ENCODE data around the gene ATF7.
"Not testable (repeated sequence)": the region's sequence is repeated elsewhere in the genome, so short reads cannot be mapped to it uniquely, and the experiment has no call there.

ATF7 gene

GRCh38 chr12:53594897-53595615 is 31.1 kb downstream of the ATF7 start:
- no peak for DNase-seq (ENCODE audit: low spot score)

DNA sequence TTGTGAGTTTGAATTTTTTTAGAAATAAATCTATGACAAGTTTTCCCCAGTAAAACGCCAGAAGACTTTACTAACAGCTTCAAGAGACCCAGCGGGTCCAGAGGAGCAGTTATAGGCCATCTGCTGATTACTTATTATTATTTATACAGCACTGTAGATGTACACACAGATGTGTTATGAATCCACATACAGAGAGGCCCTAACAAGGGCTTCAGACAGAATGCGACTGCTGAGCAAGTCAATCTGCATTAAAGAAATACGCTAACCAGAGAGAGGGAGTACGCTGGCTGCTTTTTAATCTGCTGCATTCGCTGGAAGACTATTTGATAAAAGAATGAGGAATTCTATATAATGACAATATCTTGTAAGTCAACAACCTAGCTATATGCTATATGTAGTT is 32.5 kb downstream of the ATF7 start:
- DNase-seq (ENCODE audit: low spot score) = no peak

GRCh38 chr12:53593031-53593430 is 33.2 kb downstream of the ATF7 start:
- no peak for DNase-seq (ENCODE audit: low spot score)

DNA sequence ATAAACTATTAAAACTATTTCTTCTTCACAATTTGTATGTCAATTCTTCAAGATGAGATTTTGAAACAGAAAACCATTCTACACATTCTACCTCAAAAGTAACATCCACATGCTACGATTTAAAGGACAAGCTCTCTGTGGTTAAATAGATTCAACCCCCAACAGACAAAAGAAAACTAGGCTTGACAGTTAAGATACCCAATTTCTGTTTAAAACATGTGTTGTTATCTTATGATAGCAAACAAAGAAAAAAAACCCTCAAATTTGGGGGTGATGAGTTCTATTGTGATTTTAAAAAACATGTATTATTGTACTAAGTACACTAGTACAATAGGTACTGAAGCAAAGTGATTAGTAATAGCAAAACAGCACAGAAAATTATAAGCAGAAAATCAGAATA is 33.8 kb downstream of the ATF7 start:
- no peak for DNase-seq (ENCODE audit: low spot score)

GRCh38 chr12:53591301-53592206 is 34.6 kb downstream of the ATF7 start:
- peak; percentile 13 for DNase-seq (ENCODE audit: low spot score)

DNA sequence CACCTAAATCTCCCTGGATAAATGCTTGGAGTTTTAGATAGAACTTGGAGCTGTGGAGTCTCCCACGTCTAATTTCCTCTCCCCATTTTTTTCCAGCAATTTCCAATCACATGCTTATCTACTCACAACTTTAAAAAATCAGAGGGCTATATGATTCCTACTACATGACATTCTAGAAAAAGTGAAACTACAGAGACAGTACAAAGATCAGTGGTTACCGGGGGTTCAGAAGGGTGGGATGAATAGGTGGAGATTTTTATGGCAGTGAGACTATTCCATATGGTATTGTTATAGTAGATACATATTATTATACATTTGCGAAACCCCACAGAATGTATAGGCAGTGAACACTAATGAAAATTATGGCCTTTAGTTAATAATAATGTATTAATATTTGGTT is 35.5 kb downstream of the ATF7 start:
- no peak for DNase-seq (ENCODE audit: low spot score)

DNA sequence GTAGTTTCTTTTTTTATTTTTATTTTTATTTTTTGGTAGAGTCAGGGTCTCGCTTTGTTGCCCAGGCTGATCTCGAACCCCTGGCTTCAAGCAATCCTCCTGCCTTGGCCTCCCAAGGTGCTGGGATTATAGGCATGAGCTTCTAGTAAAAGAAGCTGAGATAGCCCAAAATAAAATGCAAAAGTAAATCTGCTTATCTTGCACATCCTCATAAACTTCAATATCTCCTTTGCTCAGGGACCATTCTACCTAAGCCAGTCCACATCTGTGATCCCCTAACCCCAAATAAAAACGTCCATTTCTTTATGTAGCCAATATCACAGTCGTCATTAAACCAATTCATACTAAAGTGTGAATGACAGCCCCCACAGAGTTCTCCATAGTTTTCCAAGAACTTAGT is 36.3 kb downstream of the ATF7 start:
- no peak for DNase-seq (ENCODE audit: low spot score)

DNA sequence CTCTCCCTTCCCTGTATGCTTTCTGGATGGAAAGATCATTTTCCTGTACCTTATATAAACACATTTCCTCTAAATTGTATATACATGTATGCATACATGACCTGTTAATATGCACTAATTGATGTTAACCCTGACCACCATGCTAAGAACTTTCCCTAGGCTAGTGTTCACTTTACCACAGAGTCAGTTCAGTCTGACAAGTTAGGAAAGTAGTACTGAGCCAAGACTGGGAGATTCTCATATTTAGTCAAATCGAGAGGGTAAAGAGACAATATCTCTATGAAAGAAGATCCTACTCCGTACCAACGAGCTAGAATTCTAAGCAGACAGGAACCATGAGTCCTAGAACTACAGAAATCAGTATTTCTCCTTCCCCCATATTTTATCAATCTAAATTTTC is 36.8 kb downstream of the ATF7 start:
- no peak for DNase-seq (ENCODE audit: low spot score)

DNA sequence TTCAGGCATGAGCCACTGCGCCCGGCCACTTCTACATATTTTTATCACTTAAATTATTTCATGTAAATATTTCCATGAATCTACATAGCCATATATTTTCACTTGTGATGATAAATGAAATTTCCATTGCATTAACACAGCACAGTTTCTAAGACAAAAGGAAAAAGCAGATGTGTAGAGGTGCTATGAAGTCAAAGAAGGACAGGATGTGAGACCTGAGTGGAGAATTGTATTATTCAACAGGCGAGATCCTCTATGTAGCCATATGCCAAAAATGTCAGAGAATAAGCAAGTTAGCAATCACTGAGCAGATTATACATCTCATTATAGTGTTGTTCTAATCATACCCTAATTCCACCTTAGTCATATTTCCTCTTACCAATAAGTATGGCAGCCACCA is 38.1 kb downstream of the ATF7 start:
- DNase-seq (ENCODE audit: low spot score) = no peak

DNA sequence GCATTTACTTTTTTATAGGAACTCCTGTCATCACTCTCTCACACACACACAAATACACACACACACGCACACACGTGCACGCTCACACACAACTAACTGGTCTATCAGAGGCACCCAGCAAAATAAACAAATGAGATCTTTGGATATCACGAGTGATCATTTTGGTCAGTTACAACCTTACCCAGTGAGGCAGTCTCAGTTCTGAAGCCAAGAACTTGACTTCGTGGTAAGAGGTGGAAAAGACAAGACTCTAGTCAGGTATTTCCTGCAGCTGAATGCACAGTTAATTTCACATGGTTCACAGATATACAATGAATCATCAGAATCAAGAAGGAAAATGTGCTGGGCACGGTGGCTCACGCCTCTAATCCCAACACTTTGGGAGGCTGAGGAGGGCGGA is 39.4 kb downstream of the ATF7 start:
- DNase-seq (ENCODE audit: low spot score) = no peak

DNA sequence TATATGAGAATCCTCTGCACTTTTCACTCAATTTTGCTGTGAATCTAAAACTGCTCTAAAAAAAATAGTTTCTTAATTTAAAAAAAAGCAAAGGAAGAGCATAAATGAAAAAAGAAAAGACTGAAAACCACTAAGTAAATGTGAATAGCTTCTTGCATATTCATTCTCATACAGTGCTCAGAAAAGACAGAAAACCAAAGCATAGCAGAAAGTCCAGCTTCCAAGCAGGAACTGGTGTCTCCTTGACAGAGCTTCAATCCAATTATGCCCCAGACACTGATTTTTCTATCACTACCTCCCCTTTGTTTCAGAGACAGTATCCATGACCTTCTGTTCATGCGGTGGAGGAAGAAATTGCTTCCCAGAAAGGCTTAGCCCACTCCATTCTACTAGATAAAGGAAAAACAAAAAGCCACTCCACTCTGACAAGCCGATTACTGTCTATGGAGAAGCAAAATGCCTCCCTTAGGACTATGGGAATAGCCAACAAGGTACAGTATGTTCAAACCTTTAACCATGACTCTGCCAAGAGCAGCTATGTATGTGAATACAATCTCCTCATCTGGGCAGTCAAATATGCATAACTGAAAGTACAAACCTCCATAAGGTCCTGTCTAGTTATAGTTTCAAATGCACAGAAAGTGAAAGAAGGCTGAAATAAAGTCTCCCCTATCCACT is 40.6 kb downstream of the ATF7 start:
- DNase-seq (ENCODE audit: low spot score) = no peak

DNA sequence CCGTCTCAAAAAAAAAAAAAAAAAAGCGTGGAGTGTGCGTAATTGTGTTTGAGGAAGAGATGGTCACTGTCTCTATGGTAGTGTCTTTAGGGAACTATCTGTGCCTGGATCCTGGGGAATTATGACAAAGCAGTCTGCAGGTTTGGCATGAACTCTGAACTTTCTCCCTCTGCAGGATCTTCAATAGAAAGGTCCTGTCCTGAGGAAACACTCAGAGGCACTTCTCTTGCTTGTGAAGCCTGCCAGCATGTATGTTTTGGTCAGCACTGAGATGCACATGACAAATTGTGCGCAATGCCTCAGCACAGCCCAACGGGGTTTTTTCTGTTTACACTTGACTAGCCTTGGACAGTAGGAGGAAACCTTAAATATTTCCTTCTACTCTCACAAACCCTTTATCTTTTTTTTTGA is 46.6 kb downstream of the ATF7 start:
- DNase-seq (ENCODE audit: low spot score) = no peak

DNA sequence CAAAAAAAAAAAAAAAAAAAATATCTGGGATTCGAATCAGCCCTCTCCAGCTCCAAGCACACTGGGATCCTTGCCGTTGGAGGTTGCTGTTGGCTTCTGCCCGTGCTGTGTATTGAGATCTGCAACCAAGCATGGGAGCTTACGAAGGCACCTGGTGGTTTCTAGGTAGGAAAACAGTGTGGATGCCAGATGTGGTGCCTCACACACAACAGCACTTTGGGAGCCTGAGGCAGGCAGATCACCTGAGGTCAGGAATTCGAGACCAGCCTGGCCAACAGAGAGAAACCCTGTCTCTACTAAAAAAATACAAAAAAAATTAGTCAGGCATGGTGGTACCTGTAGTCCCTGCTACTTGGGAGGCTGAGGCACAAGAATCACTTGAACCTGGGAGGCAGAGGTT is 47.4 kb downstream of the ATF7 start:
- DNase-seq (ENCODE audit: low spot score) = no peak

- no peak for DNase-seq (ENCODE audit: low spot score)
These were observed 48.2 kb downstream of the ATF7 start for GRCh38 chr12:53577941-53578352.

- peak; percentile 34 for DNase-seq (ENCODE audit: low spot score)
These were observed 50.5 kb downstream of the ATF7 start for GRCh38 chr12:53575502-53576249.

DNA sequence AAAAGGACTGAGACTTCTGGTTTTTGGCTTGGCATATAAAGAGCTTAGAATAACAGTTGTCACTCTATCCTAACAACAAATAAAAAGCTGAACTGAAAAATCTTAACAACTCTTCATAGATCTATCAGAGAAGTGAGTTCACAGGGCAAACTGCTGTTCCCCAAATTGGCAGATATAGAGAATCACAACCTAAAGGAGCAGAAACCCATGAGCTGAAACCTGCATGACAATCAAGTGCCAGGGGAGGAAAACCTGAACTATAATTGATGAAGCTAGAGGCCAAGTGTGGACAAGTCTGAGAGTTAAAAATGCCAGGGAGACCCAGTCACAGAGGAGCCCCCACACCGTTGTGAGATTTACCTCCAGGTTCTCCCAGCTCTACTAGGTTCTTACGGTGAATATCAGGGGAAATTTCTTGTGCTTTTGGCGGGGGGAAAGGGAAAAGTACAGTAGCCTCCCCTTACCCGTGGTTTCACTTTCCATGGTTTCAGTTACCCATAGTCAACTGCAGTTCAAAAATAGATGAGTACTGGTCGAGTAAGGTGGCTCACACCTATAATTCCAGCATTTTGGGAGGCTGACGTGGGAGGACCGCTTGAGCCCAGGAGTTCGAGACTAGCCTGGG is 53.9 kb downstream of the ATF7 start:
- no peak for DNase-seq (ENCODE audit: low spot score)

DNA sequence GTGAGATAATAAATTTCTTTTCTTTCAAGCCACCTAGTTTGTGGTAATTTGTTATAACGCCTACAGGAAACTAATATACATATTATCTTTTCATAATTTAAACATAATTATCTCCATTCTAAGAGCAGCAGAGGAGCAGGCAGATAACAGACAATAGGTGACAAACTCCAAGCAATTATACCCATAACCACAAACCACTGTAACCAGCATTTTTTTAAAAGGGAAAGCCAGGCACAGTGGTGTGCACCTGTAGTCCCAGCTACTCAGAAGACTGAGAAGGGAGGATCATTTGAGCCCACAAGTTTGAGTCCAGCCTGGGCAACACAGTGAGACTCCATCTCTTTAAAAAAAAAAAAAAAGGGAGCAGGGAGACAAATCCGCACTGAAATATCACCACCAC is 54.9 kb downstream of the ATF7 start:
- DNase-seq (ENCODE audit: low spot score) = no peak

- DNase-seq (ENCODE audit: low spot score) = peak; percentile 68
These were observed 57.2 kb downstream of the ATF7 start for GRCh38 chr12:53568809-53569557.

DNA sequence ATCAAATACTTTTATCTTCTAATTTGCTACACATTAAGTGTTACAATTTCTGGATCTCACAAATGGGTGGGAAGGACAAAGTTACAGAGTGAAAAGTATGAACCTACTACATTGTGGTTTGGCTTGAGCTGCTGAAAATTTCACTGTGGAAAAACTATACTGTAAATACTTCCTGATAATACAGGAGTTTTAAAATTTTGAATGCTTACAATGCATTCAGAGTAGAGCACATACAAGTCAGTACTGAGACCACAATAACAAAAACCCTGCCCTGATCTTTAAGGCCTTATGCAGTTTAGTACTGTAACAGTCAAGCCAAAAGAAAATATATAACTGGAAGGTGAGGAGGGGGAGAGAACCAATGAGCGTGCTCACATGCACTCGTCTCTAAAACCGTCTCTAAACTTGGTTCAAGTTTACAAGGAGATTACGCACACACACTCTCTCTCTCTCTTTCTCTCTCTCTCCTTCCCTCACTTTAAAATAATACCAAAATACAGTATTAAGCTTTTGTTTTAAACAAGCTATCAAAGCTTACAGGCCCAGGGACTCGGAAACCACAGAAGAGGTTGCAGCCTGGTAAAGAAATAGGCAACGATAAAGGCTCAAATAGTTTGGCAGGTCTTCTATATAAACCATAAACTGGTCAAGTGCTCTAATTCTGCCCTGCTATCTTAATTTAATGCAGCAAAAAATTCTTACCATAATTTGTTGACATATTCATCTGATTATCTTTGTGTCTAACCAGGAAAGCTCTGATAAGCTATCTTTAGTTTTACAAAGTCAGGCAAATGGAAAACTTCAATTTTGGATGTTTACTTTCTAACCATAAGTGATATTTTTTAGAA is 58.0 kb downstream of the ATF7 start:
- peak; percentile 24 for DNase-seq (ENCODE audit: low spot score)

DNA sequence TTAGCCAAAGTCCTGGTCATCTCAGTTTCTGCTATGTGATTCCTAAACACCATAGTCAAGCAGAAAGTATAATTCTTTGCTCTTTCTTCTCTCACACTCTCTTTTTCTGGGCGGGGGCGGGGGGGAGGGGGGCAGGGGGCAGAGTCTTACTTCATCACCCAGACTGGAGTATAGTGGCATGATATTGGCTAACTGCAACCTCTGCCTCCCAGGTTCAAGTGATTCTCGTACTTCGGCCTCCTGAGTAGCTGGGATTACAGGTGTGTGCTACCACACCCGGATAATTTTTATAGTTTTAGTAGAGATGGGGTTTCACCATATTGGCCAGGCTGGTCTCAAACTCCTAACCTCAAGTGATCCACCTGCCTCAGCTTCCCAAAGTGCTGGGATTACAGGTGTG is 60.8 kb downstream of the ATF7 start:
- DNase-seq (ENCODE audit: low spot score) = not testable (repeated sequence)
